22Rv1 (cell line): ENCODE data around the gene GNB1L.
"Not testable (repeated sequence)": the region's sequence is repeated elsewhere in the genome, so short reads cannot be mapped to it uniquely, and the experiment has no call there.

Experiments used
- H3K27ac ChIP-seq: fragments of 450-650 bp; 2 replicates; pipeline ENCODE4 v1.5.1; 2017
- ZFX ChIP-seq: fragments of 450-650 bp; IDR thresholded peaks from 2 replicates; pipeline ENCODE4 v1.6.1; 2017; ENCODE audit warnings: antibody characterized with exemption, borderline replicate concordance
- TF ChIP-seq, protein P1 (sequence below): fragments of 450-650 bp; IDR thresholded peaks from 2 replicates; pipeline ENCODE4 v1.5.1; 2017; ENCODE audit warnings: mild to moderate bottlenecking

Gene GNB1L

GRCh38 chr22:19783586-19784383 is 70.9 kb downstream of the GNB1L start:
- H3K27ac ChIP-seq, result no peak overlapping the region
- TF ChIP-seq, protein P1, sequence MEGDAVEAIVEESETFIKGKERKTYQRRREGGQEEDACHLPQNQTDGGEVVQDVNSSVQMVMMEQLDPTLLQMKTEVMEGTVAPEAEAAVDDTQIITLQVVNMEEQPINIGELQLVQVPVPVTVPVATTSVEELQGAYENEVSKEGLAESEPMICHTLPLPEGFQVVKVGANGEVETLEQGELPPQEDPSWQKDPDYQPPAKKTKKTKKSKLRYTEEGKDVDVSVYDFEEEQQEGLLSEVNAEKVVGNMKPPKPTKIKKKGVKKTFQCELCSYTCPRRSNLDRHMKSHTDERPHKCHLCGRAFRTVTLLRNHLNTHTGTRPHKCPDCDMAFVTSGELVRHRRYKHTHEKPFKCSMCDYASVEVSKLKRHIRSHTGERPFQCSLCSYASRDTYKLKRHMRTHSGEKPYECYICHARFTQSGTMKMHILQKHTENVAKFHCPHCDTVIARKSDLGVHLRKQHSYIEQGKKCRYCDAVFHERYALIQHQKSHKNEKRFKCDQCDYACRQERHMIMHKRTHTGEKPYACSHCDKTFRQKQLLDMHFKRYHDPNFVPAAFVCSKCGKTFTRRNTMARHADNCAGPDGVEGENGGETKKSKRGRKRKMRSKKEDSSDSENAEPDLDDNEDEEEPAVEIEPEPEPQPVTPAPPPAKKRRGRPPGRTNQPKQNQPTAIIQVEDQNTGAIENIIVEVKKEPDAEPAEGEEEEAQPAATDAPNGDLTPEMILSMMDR, result no peak
- TF ChIP-seq ZFX, result no peak

- no peak overlapping the region for H3K27ac ChIP-seq
- TF ChIP-seq ZFX, result no peak
- TF ChIP-seq, protein P1, result no peak
Measured at GRCh38 chr22:19782533-19782932, 72.1 kb downstream of the GNB1L start.

DNA sequence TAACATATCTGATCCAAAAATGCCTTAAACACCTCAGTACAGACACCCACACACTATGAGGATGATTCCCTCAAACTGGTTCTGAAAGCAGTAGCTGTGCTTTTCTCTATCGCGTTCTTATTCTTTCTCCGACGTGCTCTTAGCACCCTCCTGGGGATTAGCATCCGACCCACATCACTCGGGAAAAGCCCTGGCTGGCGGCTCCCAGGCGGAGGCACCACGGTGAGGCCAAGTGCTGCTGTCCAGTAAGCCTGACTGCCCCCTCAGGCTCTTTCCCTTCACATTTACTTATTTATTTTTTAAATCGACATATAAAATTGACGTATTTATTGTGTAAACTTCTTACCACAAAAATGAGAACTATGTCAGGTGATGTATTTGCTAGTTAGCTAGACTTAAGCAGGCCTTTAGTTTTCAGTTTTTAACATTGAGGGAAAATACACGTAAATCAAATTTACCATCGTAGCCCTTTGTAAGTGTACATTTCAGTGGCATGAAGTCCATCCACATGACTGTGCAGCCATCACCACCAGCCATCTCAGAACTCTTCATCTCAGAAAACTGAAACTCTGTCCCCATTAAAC is 74.9 kb downstream of the GNB1L start:
- no peak overlapping the region for H3K27ac ChIP-seq
- TF ChIP-seq ZFX, result no peak
- TF ChIP-seq, protein P1, result no peak

- H3K27ac ChIP-seq, result no peak overlapping the region
Measured at GRCh38 chr22:19779011-19779421, 75.7 kb downstream of the GNB1L start.

GRCh38 chr22:19777192-19777591 is 77.5 kb downstream of the GNB1L start:
- not testable (repeated sequence) for H3K27ac ChIP-seq

More at GRCh38 chr22:19779011-19779421, 75.7 kb downstream of the GNB1L start:
- TF ChIP-seq, protein P1, result no peak

DNA sequence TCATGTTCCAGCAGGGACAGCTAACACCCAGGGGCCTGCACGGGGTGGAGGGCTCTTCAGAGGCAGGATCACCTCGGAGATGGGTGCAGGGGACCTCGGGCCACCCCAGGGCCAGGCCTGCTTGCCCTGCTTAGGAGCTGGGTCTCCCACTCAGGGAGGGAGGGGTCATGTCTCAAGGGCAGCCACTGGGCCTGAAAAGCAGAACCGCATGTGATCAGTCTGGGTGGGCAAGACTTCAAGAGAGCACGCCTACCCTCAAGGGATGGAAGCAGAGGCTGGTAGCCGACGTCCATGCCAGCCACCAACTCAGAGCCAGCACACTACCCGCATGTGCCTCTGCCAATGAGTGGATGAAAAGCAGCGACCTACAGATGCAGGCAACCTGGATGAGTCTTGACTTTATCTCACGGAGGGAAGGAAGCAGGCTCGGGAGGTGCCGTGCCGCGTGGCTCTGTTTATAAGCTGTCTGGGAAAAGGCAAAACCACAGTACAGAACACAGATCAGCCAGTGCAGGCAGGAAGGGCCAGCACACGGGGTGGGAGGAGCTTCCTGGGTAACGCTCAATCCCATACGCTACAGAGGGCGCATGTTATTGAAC is 78.1 kb downstream of the GNB1L start:
- no peak for TF ChIP-seq ZFX
- TF ChIP-seq, protein P1, result no peak
- no peak overlapping the region for H3K27ac ChIP-seq

GRCh38 chr22:19775496-19776325 is 79.0 kb downstream of the GNB1L start:
- no peak for TF ChIP-seq ZFX
- TF ChIP-seq, protein P1, result no peak
- no peak overlapping the region for H3K27ac ChIP-seq
